Inflammatory macrophage (primary cell): ENCODE data around the gene ASAP3.

Source experiments
- DNase-seq, 2 donors: peaks; one replicate each; pipeline ENCODE4 v3.0.0-alpha.2; 2020 to 2022
- total RNA-seq, 18 experiments: gene quantifications; one replicate each; lab custom pipeline; 2026; ENCODE audit warnings: mixed read lengths in 6 of 18, inconsistent platforms in 2 of 18; lab: John Stamatoyannopoulos, UW

Gene ASAP3
- total RNA-seq = 0.06 to 0.80 (median 0.21) reads per million in 18 experiments

GRCh38 chr1:23483321-23484252, at the start of gene ASAP3:
Gene ASAP3 (minus strand): TSS chr1:23484179. CDS start chr1:23484133, 46 bp downstream.
- no peak for DNase-seq

GRCh38 chr1:23533246-23534023, 49.5 kb upstream of the ASAP3 start:
- peak; percentile 92 to 94 for DNase-seq

DNA sequence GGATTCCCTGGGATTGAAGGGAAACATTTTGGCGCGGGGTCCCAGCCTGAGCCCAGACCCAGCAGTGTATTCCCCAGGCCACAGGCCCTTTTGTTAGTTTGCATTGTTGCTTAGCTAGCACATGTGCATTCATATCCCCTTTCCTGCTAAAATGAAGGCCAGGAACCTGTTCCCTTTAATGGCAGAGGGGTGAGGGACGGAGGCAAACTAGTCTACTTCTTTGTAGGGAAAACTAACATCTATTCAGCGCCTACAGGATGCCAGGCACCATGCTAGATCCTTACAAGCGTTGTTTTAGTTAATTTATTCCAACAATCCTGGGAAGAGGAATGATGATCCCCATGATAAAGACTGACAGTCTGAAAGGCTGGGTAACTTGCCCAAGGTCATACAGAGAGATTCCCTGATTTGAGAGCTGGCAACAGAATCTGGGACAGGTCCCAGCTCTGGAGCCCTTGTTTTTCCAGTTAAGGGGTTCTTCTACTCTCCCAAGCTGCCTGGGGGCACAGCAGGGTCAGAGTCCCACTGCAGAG, 47.6 kb upstream of the ASAP3 start:
- no peak for DNase-seq

DNA sequence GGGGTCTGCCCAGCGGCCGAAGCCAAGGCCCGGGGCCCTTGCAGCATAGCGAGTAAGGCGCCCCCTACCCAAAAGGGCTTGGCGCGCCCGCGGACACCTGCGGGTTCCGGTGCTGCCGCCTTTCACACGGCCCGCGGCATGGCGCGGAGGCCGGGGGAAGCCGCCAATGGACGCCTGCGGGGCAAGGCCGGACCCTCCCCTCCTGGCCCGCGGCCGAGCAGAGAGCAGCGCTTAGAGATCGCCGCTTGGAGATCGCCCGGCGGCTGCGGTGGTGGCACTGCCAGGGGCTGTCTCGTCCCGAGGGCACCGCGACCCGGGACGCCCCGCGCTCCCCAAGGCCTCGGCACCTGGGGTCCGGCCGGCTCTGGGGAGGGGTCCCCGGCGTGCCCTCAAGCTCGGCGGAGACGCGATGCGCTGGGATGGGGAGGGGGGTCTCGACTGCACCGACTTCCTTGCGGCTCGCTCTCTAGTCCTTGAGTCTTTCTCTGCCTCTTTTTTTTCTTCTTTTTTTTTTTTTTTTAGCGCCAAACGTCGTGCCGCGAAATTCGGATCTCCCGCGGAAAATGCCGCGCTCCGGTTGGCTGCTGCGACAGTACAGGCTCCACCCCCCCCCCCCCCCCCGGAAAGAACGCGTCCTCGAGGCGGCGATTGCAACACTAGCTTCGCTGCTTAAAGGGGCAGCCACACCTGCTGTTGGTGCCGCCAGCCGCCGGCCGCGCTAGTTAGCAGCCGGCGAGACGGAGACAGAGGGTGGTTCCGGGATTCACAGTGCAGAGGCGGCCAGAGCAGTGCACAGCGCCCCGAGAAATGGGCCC, 47.0 kb upstream of the ASAP3 start, which contains the start of gene E2F2:
Gene E2F2, minus strand, starts transcription at position 487 of the 815 bp plus-strand sequence. Its CDS starts 440 bp downstream, at position 47.
- peak; percentile 88 to 91 for DNase-seq

- peak in 1 of 2 donors; percentile 32 for DNase-seq
Measured at GRCh38 chr1:23530087-23530746, 46.2 kb upstream of the ASAP3 start.

- DNase-seq = no peak
Measured at GRCh38 chr1:23529146-23530086, 45.4 kb upstream of the ASAP3 start.

GRCh38 chr1:23528250-23528978, 44.4 kb upstream of the ASAP3 start:
- peak; percentile 95 to 97 for DNase-seq

DNA sequence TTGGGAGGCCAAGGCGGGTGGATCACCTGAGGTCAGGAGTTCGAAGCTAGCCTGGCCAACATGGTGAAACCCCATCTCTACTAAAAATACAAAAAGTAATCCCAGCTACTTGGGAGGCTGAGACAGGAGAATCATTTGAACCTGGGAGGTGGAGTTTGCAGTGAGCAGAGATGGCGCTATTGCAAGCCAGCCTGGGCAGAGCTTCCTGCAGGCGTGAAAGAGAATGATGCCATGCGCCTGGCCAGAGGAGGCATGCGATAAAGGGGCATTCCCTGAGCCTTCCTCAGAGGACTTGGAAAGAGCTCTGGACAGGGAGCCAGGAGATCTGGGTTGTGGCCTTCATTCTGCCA, 43.9 kb upstream of the ASAP3 start:
- no peak for DNase-seq

DNA sequence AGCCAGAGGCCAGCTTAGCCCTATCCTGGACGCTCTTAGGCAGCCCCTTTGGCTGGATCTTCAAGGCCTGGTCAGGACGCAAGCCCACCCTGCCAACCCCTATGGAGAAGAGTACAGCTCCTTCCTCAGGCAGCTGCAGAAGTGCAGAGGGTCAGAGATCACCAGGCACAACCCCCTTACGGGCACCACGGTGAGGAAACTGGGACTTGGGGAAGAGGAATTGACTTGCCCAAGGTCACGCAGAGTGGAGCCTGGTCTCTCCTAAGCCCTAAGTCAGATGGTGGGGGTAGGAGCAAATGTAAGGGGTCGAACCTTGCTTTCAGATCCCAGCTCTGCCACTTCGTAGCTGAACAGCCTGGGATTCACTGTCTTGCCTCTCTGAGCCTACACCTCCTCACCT, 43.4 kb upstream of the ASAP3 start:
- DNase-seq = peak; percentile 52 to 70

GRCh38 chr1:23526329-23527041, 42.5 kb upstream of the ASAP3 start:
- no peak for DNase-seq

DNA sequence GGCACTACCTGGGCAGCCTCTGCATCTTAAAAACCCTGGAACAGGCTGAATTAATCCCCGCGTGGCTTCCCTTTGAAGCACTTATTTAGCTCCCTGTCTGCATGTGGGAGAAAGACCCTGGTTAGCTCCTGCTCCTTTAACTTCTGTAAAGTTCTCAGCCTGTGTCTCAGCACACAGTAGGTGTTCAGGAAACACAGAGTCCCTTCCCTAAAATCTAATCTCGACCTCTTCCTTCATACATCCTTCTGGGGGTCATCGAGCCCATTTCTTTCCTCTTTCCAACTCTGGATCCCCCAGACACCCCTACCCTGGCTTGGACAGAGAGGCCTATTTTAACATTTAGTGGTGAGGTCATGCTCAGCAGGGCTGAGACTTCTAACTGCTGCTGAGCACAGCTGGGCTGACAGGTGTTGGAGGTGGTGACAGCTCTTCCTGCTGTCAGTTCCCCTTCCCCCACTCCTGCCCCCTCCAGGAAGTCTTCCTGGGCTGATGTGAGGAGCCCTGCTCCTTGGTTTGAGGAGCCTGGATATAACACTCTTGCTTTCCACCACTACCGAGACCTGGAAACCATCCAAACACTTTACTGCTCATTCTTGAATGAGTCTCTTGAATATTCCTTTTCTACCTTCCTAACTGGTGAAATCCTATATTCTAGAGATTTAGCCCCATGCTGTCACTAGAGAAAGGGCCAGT, 41.7 kb upstream of the ASAP3 start:
- DNase-seq = no peak

GRCh38 chr1:23524716-23525401, 40.9 kb upstream of the ASAP3 start:
- DNase-seq = peak in 1 of 2 donors; percentile 2

- no peak for DNase-seq
Measured at GRCh38 chr1:23524163-23524562, 40.2 kb upstream of the ASAP3 start.

DNA sequence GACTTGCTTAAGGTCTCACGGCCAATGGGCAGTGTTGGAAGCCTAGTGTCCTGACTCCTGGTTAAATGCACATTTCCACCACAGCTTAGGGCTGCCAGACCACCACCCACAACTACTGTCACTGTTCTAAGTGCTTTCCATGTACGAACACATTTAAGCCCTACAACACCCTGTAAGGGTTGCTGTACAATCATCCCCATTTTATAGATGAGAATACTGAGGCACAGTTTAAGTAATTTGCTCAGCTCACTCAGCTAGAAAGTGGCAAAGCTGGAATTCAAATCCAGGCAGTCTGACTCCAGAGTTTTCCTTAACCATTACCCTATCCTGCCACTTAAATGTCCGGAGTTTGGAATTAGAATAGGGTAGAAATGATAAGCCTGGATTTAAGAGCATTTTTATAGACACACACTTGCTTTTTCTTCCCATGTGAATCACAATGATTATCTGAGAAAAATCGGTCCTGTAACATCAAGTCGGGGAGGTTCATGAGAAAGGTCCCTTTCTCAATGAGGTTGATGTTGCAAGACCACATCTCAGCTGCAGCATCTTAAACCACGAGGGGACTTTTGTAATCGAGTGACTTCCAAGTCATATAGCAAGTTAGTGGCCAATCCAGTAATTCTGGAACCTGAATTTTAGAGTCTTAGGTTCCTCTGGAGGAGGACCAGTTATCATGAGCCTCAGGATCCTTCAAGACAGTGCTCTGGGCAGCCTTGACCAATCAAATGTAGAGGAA, 38.4 kb upstream of the ASAP3 start:
- DNase-seq = peak; percentile 95 to 96

GRCh38 chr1:23521588-23521987, 37.6 kb upstream of the ASAP3 start:
- DNase-seq = no peak

DNA sequence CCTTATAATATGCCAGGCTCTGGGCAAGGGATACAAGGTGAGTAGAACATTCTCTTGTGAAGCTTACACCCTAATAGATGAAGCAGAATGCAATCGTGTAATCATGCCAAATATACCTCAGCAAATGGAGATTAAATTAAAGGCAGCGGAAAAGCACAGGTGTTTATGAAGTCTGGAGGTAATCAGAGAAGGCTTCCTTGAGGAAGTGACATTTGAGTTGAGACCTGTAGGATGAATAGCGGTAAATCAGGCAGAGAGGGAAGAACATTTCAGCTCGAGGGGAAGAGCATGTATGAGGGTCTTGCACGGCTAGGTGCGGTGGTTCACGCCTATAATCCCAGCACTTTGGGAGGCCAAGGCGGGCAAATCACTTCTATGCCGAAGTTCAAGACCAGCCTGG, 33.6 kb upstream of the ASAP3 start:
- no peak for DNase-seq

DNA sequence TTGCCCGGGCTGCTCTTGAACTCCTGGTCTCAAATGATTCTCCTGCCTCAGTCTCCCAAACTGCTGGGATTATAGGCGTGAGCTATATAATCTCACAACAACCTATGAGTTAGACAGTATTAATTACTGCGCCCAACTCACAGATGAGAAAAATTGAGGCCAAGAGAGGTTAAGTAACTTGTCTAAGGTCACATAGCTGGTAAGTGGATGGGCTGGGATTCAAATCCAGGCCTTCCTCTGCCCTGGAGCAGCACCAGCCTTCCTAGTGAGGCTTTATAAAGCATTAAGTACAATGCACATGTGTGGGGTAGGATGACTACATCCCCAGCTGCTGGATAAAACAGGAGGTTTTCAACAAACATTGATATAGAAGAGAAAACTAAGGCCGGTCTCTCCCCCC, 31.9 kb upstream of the ASAP3 start:
- DNase-seq = no peak
